PC-3 (cell line): ENCODE data around the gene DHFR. TPM values are rescaled to one million over a fixed set of nuclear protein-coding genes. Genes with fewer than 3 reads are reported as not detected.

Experiments used
- total RNA-seq: library from RNA; depleted of rRNA; stranded (reverse); fragments of >200 nt; gene quantifications from 2 replicates; pipeline ENCODE4 v1.2.3, GENCODE V29; 2014; rRNA removed

Gene DHFR
- total RNA-seq, 1 experiment from 2014 or later = 22.0 TPM

Other genes starting within 250 kb of the DHFR start
- 7.3 and 9.7 TPM in 2 replicates for gene ZFYVE16, start 246.9 kb downstream of the DHFR start, total RNA-seq
- 1.7 and 2.3 TPM in 2 replicates for gene FAM151B, start 166.9 kb downstream of the DHFR start, total RNA-seq
- gene ANKRD34B, start 84.7 kb downstream of the DHFR start, total RNA-seq = not detected in 2 replicates
- gene MSH3, start 331 bp downstream of the DHFR start, total RNA-seq = 9.0 TPM in 2 replicates